ENCODE results near the gene HSD17B1. TPM values are rescaled to one million over a fixed set of nuclear protein-coding genes. Genes with fewer than 3 reads are reported as not detected.

The HSD17B1 gene
- total and polyA plus RNA-seq, 2 of the 13 experiments (the other 11 are each of a cell fraction or from before 2014, with no cell fraction given) = 0.54 to 0.93 TPM

DNA sequence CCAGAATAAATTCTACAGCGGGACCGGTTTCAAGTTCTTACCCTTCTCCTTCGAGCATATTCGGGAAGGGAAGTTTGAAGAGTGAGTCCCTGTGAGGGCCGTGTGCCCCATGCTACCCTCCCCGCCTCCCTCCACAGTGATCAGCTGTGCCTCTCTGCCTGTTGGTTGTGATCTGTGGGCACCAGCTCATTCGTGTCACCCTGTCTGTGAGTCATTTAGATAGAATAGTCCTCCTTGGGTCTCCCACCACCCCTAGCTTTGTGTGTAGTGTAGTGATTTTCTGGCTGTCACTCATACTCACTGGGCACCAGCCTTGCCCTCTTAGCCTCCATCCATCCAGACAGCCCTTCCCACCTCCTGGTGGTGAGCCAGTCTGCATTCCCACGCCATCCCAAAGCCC, 31.7 kb upstream of the HSD17B1 start (continued):
- TF ChIP-seq ZNF790 (CRISPR knock-in tag; IDR thresholded peaks at IDR 0.05; ENCODE audit: borderline replicate concordance) (0 out of 2 replicates have a peak, but pooled peaks have one; percentile 1), DNMT3B (CRISPR knock-in tag; conservative IDR thresholded peaks at IDR 0.05) (no peak), FOSL1 (CRISPR knock-in tag; IDR thresholded peaks at IDR 0.05; ENCODE audit: borderline replicate concordance) (no peak), SKI (IDR thresholded peaks at IDR 0.05; ENCODE audit: partially characterized antibody) (no peak), CC2D1A (CRISPR knock-in tag; IDR thresholded peaks at IDR 0.05) (no peak)

DNA sequence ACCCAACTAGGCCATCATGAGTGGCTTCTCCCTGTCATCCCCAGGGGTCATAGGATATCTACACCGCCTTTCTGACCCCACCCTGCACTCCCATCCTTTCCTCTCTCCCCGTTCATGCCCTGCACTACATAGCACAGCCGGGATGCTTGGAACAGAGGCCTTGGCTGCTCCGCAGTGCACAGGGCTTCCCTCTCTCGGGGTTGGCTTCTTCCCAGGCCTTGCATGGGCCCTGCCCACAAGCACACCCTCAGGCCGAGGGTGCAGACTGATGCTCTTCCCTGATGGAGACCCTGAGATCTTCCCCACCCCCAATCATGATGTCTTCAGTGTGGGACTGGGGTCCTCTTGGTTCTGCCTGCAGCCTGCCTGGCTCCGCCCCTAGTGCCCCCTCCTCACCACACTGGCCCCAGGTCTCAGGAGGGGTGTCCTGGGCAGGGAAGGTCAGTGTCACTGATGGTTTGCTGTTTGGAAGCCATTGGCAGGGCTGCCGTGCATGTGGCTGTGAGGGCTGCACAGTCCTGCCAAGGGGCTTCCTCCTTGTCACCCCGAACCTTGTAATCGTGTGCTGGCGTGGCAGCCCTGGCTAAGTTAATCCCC, 31.0 kb upstream of the HSD17B1 start:
- TF ChIP-seq U2AF1 (optimal IDR thresholded peaks at IDR 0.05; ENCODE audit: low read depth, low read length) (no peak), HOXD1 (CRISPR knock-in tag; IDR thresholded peaks at IDR 0.05) (no peak), AGO2 (optimal IDR thresholded peaks at IDR 0.05; ENCODE audit: low read depth, low read length) (peak; percentile 48)
- TF ChIP-seq, protein P1, sequence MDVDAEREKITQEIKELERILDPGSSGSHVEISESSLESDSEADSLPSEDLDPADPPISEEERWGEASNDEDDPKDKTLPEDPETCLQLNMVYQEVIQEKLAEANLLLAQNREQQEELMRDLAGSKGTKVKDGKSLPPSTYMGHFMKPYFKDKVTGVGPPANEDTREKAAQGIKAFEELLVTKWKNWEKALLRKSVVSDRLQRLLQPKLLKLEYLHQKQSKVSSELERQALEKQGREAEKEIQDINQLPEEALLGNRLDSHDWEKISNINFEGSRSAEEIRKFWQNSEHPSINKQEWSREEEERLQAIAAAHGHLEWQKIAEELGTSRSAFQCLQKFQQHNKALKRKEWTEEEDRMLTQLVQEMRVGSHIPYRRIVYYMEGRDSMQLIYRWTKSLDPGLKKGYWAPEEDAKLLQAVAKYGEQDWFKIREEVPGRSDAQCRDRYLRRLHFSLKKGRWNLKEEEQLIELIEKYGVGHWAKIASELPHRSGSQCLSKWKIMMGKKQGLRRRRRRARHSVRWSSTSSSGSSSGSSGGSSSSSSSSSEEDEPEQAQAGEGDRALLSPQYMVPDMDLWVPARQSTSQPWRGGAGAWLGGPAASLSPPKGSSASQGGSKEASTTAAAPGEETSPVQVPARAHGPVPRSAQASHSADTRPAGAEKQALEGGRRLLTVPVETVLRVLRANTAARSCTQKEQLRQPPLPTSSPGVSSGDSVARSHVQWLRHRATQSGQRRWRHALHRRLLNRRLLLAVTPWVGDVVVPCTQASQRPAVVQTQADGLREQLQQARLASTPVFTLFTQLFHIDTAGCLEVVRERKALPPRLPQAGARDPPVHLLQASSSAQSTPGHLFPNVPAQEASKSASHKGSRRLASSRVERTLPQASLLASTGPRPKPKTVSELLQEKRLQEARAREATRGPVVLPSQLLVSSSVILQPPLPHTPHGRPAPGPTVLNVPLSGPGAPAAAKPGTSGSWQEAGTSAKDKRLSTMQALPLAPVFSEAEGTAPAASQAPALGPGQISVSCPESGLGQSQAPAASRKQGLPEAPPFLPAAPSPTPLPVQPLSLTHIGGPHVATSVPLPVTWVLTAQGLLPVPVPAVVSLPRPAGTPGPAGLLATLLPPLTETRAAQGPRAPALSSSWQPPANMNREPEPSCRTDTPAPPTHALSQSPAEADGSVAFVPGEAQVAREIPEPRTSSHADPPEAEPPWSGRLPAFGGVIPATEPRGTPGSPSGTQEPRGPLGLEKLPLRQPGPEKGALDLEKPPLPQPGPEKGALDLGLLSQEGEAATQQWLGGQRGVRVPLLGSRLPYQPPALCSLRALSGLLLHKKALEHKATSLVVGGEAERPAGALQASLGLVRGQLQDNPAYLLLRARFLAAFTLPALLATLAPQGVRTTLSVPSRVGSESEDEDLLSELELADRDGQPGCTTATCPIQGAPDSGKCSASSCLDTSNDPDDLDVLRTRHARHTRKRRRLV (CRISPR knock-in tag; IDR thresholded peaks at IDR 0.05) = 0 out of 2 replicates have a peak, but pooled peaks have one; percentile 20
- TF ChIP-seq, protein P2, sequence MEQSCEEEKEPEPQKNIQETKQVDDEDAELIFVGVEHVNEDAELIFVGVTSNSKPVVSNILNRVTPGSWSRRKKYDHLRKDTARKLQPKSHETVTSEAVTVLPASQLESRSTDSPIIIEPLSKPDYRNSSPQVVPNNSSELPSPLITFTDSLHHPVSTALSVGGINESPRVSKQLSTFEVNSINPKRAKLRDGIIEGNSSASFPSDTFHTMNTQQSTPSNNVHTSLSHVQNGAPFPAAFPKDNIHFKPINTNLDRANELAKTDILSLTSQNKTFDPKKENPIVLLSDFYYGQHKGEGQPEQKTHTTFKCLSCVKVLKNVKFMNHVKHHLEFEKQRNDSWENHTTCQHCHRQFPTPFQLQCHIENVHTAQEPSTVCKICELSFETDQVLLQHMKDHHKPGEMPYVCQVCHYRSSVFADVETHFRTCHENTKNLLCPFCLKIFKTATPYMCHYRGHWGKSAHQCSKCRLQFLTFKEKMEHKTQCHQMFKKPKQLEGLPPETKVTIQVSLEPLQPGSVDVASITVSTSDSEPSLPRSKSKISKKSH (CRISPR knock-in tag; IDR thresholded peaks at IDR 0.05; ENCODE audit: borderline replicate concordance) = peak; percentile 10; the same call in 1 of the 2 replicates
- FAIRE-seq (no peak), ATAC-seq (no peak), DNase-seq (ENCODE audit: low spot score) (no peak)
- intact Hi-C loops (cut with micrococcal nuclease; ENCODE audit: unreplicated experiment) = no loop called here
- Histone ChIP-seq H3K4me3 (replicated peaks in 1 of 3; ENCODE audit: insufficient read depth in 1 of 3, low read depth in 2 of 3, low read length in 3 of 3) (no peak overlapping the region), H4K20me1 (ENCODE audit: insufficient read depth, low read length) (no peaks in the 10 kb centered on the region), H3K4me1 (ENCODE audit: insufficient read depth, low read length) (peaks cover 88% of the 10 kb centered on the region), H3K27ac (ENCODE audit: extremely low read length, insufficient read depth, low read length) (peak overlapping the region; percentile 71), H3K9ac (ENCODE audit: insufficient read depth, low read depth, low read length) (no peak overlapping the region), H3K36me3 (replicated peaks in 1 of 2; ENCODE audit: control insufficient read depth in 1 of 2, insufficient read depth in 2 of 2, low read length in 2 of 2) (peaks cover 6 to 7% of the 10 kb centered on the region in 2 experiments; a peak in 4 of 5 replicates), H3K27me3 (ENCODE audit: control insufficient read depth in 1 of 2, insufficient read depth in 2 of 2, low read length in 2 of 2) (no peaks in the 10 kb centered on the region), H3K79me2 (ENCODE audit: insufficient read depth, low read length) (no peaks in the 10 kb centered on the region), H3K4me2 (ENCODE audit: low read depth, low read length) (no peak overlapping the region), H3K9me3 (ENCODE audit: low read length) (no peaks in the 10 kb centered on the region), H2AFZ (ENCODE audit: low read length) (no peak overlapping the region)
- no TSS peak for BruUV-seq (replicated peaks)
- in situ Hi-C loops (cut with HindIII; ENCODE audit: extremely low pct_ligation_motif_present, low pct_unique_long_range_greater_than_20kb) = loop anchor here (5.0 kb wide), 1 partner anchor 199 kb away; no protein-coding TSS in a partner anchor
- POLR2A ChIA-PET = interaction anchor here (1.0 to 4.3 kb wide), 11 partner anchors 9 to 210 kb away, joined by 3 to 52 read pairs (median 8); partner anchors contain the start of genes CAVIN1, NAGLU and STAT3
- CTCF ChIA-PET (ENCODE audit: low intra/inter-chr PET ratio, low total read pairs) = no interaction called here
- 94% methylated on average over 10 of the region's 11 CpGs for WGBS (ENCODE audit: low lambda C conversion rate)
